NCI-H1436 treated with DMSO at 0.1 percent for 48 hours (cell line): ENCODE results near the gene SULT6B1.
"Not testable (repeated sequence)": the region's sequence is repeated elsewhere in the genome, so short reads cannot be mapped to it uniquely, and the experiment has no call there.

Experiments
- DNase-seq: peaks from one replicate; lab custom pipeline; 2025; lab: John Stamatoyannopoulos, UW

Gene SULT6B1

GRCh38 chr2:37188570-37188969 lies at the start of gene SULT6B1:
Gene SULT6B1 (minus strand): TSS chr2:37188670. CDS start chr2:37188640, 30 bp downstream.
- no peak for DNase-seq

- DNase-seq: no peak
Observed at GRCh38 chr2:37232131-37232933, 43.9 kb upstream of the SULT6B1 start.

GRCh38 chr2:37231241-37232130 lies 43.0 kb upstream of the SULT6B1 start, which contains the start of the genes CEBPZ and NDUFAF7:
Gene CEBPZ (minus strand): TSS chr2:37231596. CDS start chr2:37231567, 29 bp downstream.
Gene NDUFAF7 (plus strand): TSS chr2:37231658. CDS start chr2:37231706, 48 bp downstream.
- peak; percentile 39 for DNase-seq

- no peak for DNase-seq
Observed at GRCh38 chr2:37230581-37230980, 42.1 kb upstream of the SULT6B1 start.

- DNase-seq: no peak
Observed at GRCh38 chr2:37228788-37229187, 40.3 kb upstream of the SULT6B1 start.

- DNase-seq: no peak
Observed at GRCh38 chr2:37226863-37227262, 38.4 kb upstream of the SULT6B1 start.

- not testable (repeated sequence) for DNase-seq
Observed at GRCh38 chr2:37225129-37225528, 36.7 kb upstream of the SULT6B1 start.

- no peak for DNase-seq
Observed at GRCh38 chr2:37224063-37224462, 35.6 kb upstream of the SULT6B1 start.

- no peak for DNase-seq
Observed at GRCh38 chr2:37223131-37223530, 34.7 kb upstream of the SULT6B1 start.

- DNase-seq: no peak
Observed at GRCh38 chr2:37219046-37219445, 30.6 kb upstream of the SULT6B1 start.

GRCh38 chr2:37215250-37215649 lies 26.8 kb upstream of the SULT6B1 start:
- DNase-seq: no peak

- no peak for DNase-seq
Observed at GRCh38 chr2:37211939-37212338, 23.5 kb upstream of the SULT6B1 start.

- DNase-seq: no peak
Observed at GRCh38 chr2:37211212-37211611, 22.7 kb upstream of the SULT6B1 start.

GRCh38 chr2:37206760-37207159 lies 18.3 kb upstream of the SULT6B1 start:
- DNase-seq: not testable (repeated sequence)

- DNase-seq: no peak
Observed at GRCh38 chr2:37205689-37206341, 17.3 kb upstream of the SULT6B1 start.

- DNase-seq: not testable (repeated sequence)
Observed at GRCh38 chr2:37205071-37205661, 16.7 kb upstream of the SULT6B1 start.

GRCh38 chr2:37203708-37204107 lies 15.2 kb upstream of the SULT6B1 start:
- DNase-seq: no peak

- no peak for DNase-seq
Observed at GRCh38 chr2:37201766-37202165, 13.3 kb upstream of the SULT6B1 start.

- DNase-seq: no peak
Observed at GRCh38 chr2:37201208-37201607, 12.7 kb upstream of the SULT6B1 start.

GRCh38 chr2:37198681-37199065 lies 10.2 kb upstream of the SULT6B1 start:
- no peak for DNase-seq

GRCh38 chr2:37196320-37197195 lies 8.1 kb upstream of the SULT6B1 start, which contains the start of gene CEBPZOS:
Gene CEBPZOS (plus strand): TSS chr2:37196496. CDS start chr2:37199705, 3,209 bp downstream.
- peak; percentile 21 for DNase-seq
